ENCODE measurements around the gene SYT14.

GRCh38 chr1:210185063-210185462 is 247.0 kb downstream of the SYT14 start:
- TF ChIP-seq CTCF (IDR thresholded peaks at IDR 0.05; ENCODE audit: low read length) (no peak), EZH2 (optimal IDR thresholded peaks at IDR 0.05; ENCODE audit: low read depth, low read length) (no peak)
